EH (cell line): ENCODE data around the gene SLX9.
A peak's percentile ranks its signal among the peaks of the same experiment; 100 is the strongest.

Experiments
- DNase-seq: peaks from one replicate; pipeline ENCODE4 v3.0.0-alpha.2; 2015; ENCODE audit warnings: low read depth

The SLX9 gene

DNA sequence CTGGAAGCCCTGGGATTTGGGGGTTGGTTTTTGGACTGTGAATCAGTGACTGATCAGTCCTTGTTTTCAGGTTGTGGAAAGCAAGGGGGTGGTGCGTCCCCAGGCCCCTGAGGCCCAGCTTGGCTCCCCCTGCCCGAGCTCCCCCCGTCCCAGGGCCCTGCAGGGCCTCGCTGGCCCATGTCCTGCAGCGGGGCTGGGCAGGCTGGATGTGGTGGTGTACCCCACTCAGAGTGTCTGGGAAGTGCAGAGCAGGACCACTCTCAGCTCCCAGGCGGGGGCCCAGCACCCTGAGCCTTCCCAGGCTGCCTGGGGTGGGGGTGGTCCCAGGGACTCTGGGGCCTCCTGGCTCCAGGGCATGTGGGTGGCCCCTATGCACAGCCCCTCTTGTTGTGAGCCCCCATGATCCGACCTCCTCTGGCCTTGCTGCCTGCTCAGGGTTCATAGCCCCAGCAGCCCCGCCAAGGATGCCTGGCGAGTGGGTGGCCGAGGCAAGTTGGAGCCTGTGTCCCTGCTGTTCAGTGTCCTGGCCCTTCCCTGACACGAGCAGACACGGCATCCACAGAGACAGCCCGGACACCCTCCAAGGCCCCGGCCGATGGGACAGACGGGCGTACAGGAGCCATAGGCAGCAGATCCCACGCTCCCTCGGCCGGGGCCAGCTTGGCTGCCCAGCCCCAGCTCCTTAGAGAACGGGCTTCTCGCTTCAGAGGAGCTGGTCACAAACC, 37.9 kb downstream of the SLX9 start:
- DNase-seq = no peak

DNA sequence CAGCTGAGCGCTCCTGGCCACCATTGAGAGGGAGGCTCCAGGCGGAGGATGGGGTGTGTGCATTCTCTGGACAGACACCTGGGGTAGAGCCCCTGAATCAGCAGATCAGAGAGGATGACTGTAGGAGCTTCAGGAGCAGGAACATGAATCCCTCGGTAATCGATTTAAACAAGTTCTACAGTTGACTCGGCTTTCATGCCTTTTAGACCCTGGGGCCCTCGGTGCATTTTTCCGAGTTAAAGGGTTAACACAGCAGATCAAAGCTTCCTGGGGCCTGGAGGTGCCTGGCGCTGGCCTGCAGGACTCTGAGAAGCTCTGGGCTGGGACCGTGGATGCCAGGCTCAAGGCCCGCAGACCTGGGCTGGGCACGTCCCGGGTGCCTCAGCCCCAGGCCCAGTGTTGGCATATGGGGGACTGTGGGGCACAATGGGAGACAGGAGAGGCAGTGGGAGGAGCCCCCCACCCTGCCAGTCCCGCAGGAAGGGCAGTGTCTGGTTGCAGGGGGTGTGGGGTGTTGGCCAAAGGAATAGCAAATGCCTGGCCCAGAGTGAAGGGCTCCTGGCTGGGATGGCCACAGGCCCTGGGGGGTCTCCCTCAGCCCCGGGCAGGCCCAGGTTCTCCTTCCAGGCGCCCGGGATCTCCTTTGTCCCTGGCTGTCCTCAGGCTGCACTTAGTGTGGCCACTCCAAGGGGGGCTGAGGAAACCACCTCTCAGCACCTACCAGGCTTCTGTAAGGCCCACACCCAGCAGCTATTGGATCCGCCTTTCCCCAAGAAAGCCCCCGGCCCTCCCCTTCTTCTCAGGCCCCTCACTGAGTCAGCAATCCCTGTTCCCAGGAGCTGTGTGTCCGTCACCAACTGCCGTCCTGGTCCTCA, 40.1 kb downstream of the SLX9 start:
- DNase-seq = no peak

DNA sequence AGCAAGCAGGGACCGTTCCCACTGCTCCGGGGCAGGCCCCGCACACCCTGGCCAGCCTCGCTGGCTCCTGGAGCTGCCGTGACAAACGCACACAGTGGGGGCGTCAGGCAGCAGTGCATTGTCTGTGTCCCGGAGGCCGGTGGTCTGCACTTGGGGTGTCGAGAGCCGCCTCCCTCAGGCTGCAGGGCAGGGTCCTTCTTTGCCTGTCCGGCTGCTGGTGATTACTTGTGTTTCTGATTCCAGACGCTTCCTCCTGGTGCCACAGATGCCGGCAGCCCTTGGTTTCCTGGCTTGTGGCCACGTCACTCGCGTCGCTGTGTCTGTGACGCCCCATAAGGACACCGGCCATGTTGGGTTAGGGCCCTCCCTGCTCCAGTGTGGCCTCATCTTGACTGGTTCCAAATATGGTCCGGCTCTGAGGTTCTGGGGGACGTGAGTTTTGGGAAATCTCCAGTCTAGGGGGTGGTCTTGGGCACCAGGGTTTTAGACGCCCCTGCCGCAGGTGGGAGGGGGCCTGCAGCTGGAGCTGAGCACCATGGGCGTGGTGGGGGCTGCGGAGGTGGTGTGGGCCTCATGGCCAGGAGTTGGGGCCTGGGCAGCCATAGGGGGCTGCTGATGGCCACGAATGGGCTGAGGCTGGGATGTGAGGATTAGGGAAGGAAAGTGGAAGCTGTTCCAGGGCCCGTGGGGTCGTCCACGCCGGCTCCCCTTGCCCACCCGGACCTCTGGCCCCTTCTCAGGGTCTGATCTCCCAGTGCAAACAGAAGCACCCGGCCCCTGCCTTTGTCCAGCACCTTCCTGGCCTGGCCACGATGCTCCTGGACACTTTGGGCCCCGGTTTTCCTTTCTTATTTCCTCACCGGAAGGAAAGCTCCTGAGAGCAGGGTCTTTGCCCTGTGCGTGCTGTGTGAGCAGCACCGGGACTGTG, 41.0 kb downstream of the SLX9 start:
- no peak for DNase-seq

DNA sequence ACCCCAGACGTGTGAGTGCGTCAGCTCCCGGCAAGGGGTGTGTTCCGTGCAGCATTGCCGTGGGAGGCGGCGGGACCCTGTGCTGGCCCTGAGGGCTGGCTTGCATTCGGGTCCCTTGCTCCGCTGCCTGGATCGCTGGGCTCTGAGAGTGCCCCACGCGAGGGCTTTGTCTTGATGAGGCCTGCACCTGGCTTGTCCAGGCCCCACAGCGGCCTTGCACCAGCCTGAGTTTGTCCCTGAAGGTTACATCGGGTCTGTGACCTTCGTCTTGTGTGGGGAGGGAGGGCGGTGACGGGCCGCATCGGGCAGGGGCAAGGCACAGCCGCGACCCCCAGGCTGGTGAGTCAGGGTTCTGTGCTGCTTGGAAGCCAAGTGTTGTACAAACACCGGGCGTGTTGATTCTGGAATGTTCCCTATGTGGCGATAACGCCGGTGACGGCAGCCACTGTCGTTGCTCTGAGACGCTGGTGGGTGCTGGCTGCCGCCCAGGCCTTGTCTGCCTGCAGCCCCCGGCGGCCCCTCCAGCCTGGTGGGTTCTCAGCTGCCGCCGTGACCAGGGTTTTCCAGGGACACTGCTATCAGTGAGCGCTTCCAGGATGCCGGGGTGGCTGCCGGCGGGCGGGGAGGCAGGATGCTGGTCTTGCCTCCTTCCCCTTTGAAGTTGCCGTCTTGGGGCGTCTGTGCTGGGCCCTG, 42.9 kb downstream of the SLX9 start:
- peak; percentile 60 for DNase-seq

DNA sequence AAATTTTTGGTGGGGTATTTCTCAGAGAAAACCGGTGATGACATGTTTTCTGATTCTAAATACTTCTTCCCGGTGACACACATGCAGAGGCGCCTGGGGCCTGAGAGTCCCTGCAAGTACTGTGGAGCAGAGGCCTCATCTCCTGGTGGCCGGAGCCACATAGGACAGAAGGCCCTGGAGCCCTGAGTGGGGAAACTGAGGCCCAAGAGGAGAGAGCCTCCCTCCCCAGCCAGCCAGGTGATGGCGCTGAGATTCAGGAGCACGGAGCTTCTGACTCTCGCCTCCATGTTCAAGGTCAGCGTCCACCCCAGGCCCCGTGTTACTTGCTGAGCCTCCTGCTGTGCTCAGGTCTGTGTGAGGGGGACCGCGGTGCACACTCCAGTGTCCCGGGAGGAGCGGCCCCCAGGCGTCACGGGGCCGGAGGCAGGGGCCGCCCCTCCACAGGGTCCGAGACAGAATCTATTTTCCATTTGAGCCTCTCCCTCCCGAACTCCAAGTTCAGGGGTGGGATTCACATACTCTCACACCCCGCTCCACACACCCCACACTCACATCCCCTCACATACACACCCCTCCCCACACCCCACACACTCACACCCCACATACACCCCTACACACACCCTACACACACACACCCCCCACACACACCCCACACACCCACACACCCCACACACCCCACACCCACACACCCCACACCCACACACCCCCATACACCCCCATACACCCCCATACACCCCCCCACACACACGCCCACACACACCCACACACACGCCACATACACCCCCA, 43.8 kb downstream of the SLX9 start:
- DNase-seq = no peak

DNA sequence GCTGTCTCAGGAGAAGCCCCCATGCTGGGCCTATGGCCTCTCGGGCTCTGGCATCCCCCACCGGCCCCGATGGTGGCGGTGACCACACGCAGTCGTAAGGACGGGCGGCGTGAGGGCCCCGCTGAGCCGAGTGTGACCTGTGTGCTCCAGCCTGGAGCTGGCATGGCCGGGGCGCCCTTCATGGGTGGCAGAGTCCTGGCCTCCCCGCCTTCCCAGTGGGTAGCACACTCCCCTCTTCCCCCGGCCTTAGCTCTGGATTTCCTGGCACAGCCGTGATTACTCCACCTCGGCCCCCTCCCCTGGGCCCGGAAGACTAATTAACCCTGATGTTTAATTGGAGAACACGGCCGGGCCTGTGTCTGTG, 44.6 kb downstream of the SLX9 start:
- no peak for DNase-seq

DNA sequence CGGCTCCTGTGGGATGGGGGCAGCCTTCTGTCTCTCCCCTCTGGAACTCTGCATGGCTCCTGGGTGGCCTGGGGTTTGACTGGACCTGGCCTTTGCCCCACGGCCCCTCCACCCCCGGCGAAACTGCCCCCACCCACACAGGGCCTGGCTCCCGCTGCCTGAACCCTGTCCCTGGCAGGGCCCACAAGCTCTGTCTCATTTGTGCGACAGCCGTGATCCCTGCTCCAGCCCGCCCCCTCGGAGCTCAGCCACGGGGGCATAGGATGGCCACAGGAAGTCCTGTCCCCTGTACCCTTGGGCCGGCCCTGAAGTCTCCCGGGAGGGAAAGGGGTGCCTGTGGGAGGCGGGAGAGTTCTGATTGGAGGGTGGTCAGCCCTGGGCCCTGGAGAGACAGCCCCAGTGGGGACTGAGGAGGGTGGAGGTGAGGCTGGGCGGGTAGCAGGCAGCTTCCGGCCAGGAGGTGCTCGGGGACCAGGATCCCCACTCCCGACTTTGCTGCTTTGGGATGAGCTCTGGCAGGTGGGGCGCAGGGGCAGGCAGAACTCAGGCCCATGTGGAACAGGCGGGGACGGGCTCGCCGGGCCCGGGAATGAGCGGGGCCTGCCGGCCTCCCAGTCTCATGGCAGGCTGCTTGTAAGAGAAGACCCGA, 45.1 kb downstream of the SLX9 start:
- DNase-seq = no peak

DNA sequence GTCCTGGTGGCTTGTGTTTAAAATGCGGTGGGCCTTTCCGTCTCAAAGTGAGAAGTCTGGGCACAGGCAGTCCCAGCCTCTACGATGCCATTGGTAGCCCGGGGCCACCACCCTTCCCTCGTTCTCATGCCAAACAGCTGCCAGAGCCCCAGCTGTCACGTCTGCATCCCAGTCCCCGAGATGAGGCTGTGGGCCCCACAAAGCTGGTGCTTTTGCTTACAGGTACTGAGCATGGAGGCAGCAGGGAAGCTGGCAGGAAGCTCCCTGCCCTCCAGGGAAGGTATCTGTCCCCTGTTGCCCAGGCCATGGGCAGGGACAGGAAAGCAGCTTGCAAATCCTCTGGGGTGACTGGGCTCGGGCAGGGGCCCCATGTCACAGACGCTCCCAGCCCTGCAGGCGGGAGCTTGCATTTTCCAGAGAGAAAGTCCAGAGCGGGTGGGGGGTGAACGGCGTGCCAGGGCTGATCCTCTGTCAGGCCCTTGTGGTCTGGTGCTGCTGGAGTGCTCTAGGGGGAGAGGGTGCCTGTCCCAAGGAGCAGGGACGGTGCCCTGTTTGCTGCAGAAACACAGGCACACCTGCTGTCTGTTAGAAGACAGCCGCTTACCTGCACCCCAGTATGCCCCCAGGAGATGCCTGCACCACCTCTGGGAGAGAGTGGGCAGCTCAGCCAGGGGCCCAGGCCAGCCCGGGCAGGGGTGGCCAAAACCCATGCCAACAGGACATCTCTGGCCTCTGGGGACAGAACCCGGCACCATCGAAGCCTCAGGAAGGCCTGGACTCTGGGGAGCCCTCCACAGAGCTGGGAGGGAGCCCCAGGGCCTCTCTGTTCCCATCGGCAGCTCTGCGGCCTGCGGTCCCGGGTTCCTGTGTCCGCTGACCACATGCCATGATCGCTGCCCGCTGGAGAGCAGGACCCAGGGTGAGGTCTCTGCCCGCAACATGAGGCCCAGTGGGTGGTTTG, 45.9 kb downstream of the SLX9 start:
- DNase-seq = no peak

DNA sequence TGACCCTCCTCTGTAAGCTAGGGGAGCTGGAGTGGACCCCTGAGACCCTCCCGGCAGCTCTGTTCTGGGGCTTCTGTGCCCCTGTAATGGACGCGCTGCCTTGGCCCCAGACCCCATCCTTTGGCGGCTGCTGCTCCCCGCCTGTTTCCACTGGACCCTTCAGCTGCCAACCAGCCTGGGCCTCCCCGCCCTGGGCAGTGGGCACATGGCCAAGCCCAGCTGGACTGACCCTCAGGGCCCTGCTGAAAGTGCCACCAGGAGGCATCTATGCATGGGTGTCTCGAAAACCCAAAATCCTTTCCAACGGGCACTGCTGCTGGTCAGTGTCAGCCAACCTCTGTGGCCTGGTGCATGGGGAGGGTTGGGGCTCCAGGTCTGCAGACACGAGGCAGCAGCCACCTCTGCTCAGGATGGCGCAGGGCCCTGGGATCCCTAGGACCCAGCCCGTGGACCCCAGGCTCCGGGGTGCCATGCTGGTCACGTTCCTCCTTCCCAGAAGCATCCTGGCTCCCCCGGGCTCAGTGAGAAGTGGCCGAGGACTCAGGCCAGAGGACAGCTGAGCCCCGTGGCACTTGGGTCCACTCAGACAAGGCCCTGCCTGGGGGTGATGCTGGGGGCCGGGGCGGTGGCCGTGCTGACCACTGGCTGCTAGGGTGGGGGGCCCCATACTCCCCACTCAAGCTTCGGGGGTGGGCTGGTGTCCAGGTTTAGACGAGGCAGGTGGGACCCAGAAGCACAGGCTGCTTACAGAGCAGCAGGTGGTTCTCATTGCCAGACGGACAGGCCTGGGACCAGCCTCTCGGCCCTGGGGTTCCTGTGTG, 46.9 kb downstream of the SLX9 start:
- DNase-seq = no peak

DNA sequence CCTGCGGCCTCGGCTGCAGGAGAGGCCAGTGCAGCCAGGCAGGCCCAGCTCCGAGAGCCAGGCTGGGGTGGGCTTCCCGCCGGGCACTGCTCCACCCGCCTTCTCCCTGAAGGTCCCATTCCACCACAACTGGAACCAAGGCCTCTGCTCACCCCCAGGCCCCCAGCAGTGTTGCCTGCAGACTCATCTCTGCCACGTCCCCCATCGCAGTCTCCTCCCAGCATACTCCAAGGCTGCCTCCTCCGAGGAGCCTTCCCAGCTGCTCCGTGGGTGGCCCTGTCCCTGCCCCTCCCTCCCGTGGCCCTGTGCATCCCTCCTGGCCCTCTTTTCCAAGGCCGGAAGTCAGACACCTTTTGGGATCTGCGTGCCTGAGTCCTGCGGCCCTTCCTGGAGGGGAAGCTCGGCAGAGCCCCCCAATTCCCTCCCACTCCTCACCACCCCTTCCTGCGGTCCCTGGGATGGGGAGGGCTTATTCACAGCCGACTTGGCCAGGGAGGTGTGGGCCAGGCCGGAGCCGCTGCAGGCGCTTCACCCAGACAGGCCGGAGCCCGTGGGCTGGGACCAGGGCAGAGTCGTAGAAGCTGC, 47.6 kb downstream of the SLX9 start:
- DNase-seq = no peak

DNA sequence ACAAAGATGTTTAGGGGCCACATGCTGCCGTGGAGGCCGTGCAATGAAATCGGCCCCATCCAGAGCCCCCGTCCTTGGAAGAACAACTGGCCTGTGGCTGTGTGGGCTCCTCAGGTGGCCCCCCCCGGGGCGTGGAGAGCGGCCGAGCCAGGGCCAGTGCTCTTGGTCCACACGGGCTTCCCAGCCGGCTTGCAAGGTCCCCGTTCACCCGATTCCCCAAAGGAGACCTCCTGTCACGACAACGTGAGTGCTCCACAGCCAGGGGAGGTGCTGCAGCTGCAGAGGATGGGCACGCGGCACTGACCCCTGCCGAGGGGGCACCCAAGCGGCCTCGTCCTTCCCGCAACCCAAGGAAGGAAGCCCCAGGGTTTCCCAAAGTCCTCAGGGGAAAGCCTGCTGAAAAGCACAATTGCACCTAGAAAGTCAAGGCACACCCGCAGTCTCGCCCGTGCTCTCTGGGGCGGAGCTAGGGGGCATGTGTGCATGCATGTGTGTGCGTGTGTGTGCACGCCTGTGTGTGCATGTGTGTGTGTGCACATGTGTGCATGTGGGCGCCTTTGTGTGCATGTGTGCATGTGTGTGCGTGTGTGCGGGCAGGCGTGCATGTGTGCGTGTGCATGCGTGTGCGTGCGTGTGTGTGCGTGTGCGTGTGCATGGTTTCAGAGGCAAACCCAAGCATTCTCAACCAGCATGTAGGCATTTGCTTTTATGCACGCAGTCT, 48.2 kb downstream of the SLX9 start:
- DNase-seq = no peak

DNA sequence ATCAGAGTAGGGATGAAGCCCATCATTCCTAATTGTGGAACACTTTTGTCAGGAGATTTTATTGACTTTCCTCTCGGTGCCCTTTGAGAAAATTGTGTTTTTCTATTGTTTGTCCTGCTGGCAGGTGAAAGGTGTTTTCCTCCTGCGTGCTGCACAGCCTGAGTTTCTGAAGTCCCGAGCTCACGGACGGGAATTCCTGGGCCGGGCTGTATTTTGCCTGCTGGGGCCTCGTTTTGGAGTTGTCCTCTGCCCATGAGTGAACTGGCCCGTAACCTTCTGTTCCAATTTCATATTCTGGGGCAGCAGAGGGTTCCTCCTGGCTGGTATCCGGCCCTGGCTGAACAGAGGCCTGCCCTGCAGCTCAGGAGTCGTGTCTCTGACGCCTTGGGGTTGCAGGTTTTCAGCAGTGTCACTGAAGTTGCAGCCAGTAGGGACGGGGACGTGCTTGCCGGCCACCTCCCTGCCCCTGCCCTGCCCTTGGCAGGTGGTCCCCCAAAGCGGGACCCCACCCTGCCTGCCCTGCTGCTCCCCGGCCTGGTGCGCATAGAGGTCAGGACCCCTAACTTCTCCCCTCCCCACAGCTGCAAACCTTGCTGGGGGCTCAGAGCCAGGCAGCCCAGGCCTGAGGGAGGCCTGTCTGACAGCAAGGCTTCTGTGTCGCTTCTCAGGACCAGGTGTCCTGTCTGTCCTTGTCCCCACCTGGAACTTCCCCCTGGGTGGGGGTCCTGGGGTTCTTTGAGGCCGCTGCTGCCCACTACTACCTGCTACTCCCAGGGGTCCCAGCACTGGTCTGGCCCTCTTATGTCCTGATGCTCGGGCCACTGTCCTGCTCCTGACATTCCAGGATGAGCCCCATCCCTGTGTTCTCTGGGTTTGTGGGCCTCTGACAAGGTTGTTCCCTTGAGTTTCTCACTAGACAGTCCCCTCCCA, 49.0 kb downstream of the SLX9 start:
- no peak for DNase-seq

DNA sequence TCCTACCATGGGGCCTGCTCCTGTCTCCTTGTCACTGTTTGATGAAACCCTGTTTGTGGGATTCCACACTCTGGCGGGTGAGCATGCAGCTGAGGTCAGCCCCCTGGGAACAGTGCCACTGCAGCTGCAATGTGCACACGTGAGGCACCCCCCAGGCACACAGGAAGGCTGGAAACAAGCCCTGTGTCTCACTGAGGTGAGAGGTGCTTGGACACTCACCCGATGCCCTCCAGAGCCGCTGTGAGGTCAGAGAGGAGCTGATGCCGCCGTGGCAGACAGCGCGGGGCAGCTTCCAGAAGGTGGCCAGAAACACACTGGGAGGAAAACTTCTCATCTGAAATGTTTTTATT, 49.7 kb downstream of the SLX9 start:
- DNase-seq = peak; percentile 36

DNA sequence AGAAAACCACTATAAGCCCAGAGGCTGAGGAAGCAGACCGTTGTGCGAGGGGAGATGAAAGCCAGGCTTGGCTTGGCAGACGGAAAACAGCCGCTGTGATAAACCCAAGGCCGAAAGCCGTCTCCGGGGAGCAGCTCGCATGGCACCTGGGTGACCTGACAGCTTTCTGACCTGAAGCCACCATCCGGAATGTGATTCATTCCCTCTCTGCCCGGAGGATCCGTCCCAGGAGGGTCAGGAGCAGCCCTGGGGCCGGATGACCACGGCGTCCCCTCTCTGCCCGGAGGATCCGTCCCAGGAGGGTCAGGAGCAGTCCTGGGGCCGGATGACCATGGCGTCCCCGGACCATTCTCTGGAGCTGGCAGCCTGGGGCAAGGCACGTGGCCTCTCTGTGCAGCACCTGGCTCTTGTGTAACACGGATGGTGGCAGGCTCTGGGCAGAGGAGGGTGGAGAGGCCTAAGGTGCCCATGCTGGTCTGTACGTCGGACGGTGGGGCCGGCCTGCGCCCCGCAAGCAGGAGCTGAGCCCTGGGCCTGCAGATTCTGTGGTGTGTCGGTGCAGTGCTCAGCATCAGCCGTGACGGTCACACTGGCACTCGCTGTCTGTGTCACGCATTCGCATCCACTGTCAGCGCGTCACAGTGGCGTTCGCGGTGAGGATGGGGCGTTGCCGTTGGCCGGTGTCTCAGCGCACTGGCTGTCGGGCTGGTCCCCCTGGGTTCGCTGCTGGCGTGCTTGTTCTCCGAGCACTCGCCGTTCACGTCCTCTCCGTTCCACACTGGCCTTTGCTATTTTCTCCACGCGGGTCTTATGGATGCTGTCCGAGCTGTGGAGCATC, 50.3 kb downstream of the SLX9 start:
- DNase-seq = no peak

DNA sequence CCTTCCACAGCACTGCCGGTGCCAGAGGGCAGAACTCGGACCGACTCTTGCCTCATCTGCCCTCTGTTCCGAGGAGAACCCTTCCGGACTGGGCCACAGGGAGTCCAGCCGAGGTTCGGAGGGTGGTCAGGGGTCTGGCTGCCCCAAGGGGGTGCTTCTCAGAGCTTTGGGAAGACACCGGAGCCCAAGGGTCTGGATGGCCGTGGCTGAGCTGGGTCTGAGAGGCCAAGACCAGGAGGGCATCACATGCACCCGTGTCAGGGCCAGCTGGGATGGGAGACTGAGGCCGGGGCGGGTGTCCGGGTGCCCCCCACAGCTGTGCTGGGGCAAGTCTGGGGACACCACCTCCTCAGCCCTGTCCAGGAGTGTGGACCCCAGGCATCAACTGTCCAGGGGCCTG, 51.1 kb downstream of the SLX9 start:
- no peak for DNase-seq
